ENCODE results near the gene EYA2.

EYA2 gene

DNA sequence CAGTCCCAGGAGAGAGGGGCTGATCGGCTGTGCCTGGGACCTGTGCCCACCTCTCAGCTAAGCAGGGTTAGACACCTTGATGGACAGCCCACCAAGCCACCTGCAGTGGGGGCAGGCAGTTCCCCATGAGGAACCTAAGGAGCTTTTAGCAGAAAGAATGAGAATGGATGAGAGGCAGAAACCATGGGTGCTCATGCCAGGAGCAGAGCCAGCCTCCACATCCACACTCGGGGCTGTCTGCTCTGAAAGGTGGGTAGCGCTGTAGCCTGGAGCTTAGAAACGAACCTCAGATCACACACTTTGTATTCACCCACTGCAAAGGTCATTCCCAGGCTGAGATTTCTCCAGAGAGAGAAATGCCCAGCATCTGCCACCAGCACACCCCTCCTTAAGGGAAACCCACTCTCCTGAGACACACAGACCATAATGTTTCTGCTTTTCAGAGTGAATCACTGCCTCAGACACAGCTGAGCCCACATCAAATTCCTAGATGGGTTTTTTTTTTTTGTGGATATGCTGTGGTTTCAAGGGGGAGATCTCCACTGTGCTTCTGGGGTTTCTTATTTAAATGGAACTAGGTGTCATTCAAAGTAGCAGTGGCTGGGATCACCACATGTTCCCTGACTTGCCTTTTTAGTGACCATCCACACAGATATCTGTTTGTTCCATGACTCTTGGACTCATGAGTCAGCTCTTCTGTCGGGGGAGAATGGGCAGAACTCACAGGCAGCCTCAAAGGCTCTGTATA is 218.9 kb downstream of the EYA2 start:
- no peak overlapping the region for H3K4me3 ChIP-seq (ENCODE audit: control insufficient read depth, low read depth, low read length)
- DNase-seq (ENCODE audit: low read depth), result no peak
- TF ChIP-seq, protein P1, sequence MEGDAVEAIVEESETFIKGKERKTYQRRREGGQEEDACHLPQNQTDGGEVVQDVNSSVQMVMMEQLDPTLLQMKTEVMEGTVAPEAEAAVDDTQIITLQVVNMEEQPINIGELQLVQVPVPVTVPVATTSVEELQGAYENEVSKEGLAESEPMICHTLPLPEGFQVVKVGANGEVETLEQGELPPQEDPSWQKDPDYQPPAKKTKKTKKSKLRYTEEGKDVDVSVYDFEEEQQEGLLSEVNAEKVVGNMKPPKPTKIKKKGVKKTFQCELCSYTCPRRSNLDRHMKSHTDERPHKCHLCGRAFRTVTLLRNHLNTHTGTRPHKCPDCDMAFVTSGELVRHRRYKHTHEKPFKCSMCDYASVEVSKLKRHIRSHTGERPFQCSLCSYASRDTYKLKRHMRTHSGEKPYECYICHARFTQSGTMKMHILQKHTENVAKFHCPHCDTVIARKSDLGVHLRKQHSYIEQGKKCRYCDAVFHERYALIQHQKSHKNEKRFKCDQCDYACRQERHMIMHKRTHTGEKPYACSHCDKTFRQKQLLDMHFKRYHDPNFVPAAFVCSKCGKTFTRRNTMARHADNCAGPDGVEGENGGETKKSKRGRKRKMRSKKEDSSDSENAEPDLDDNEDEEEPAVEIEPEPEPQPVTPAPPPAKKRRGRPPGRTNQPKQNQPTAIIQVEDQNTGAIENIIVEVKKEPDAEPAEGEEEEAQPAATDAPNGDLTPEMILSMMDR (IDR thresholded peaks at IDR 0.05; ENCODE audit: control insufficient read depth, insufficient read depth, low read depth, low read length, missing control alignments), result no peak

DNA sequence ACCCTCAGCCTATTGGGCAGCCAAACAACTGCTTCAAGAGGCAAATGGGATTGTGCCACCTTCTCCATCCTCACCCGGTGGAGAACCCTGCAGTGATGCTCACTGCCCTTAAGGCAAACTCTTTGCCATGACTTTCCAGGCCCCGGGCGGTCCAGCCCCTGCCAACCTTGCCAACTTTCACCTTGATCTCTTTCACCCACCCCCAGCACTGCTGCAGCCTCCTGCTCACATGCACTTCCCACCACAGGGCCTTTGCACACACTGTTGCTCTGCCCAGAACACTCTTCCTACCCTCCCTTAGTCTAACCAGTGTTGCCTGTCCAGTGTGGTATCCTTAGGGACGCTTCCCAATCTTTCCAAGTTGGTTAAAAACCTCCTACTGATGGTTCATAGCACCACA is 221.1 kb downstream of the EYA2 start:
- no peak for DNase-seq (ENCODE audit: low read depth)
- TF ChIP-seq, protein P1 (IDR thresholded peaks at IDR 0.05; ENCODE audit: control insufficient read depth, insufficient read depth, low read depth, low read length, missing control alignments), result no peak
- H3K4me3 ChIP-seq (ENCODE audit: control insufficient read depth, low read depth, low read length), result no peak overlapping the region

DNA sequence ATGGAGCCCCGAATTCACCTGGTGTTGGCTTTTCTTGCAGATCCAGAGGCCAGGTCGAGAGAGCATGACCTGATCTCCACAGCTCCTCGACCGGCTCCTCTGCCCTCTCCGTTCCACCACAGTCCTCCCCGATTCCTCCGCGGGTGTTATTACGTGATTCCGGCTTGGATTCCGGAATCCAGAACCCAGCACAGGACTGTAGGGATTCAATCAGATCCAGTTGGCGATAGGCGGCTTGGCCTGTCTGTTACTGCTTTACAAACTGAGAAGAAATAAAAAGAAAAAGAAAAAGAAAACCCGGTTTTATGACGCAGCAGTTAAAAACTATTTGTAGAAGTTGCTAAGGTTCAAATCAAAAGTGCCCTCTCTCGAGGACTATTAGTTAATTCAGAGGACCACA is 222.7 kb downstream of the EYA2 start:
- TF ChIP-seq, protein P1 (IDR thresholded peaks at IDR 0.05; ENCODE audit: control insufficient read depth, insufficient read depth, low read depth, low read length, missing control alignments), result no peak
- no peak for DNase-seq (ENCODE audit: low read depth)
- H3K4me3 ChIP-seq (ENCODE audit: control insufficient read depth, low read depth, low read length), result no peak overlapping the region

DNA sequence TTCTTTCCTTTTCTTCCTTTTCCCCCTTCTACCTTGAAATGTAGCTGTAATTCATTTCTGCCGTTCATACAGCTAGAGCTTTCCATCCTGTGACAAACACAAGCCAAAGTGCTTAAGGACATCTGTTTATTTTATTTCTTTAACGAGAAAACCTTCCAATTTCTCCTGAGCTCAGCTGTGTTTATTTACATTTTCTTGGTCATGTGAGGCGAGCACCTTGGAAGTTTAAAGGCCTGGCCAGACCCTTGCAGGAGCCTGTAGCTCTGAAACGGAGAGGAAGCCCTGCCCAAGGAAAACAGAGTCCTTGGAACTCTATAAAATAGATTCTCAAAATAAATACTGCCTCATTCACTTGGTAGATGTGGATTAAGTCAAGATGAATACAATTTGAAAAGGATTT is 223.1 kb downstream of the EYA2 start:
- TF ChIP-seq, protein P1 (IDR thresholded peaks at IDR 0.05; ENCODE audit: control insufficient read depth, insufficient read depth, low read depth, low read length, missing control alignments), result no peak
- DNase-seq (ENCODE audit: low read depth), result no peak

DNA sequence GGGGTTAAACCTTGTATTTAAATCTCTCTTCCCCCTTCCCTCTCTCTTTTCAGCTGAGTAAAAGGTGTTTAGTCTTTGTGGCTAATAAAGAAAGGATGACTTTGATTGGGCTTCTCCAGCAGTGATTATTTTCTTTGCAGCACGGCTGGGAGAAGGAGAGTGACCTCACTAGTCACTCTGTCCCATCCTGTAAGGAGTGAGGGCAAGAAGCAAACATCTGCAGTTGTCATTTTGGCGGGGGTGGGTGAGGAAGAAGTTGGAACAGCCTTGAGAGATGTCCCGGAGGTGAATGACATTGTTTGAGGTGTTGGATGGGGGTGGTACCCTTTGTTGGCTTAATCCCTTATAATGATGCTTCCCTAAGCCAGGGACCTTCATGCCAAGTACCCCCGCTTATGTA is 223.6 kb downstream of the EYA2 start:
- TF ChIP-seq, protein P1 (IDR thresholded peaks at IDR 0.05; ENCODE audit: control insufficient read depth, insufficient read depth, low read depth, low read length, missing control alignments), result no peak
- no peak for DNase-seq (ENCODE audit: low read depth)
- no peak overlapping the region for H3K4me3 ChIP-seq (ENCODE audit: control insufficient read depth, low read depth, low read length)

More for the DNA sequence above, 223.1 kb downstream of the EYA2 start:
- H3K4me3 ChIP-seq (ENCODE audit: control insufficient read depth, low read depth, low read length), result no peak overlapping the region

DNA sequence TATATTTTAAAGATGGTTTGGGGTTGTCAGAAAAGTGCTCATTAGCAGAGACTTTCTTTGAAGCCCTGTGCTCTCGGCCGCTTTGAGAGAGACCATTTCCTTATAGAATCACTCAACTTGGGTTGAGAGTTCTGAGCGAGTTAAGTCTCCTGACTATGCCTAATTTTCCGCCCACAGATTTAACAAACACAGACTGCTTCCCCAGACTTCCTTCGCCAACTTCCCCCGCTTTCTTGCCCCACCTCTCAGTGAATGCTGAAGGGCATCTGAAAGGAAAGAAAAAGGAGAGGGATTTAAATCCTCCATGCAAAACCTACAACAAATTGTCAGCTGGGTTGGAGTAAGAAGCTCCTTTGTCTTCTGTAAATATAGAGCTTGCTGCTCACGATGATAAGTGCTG is 224.0 kb downstream of the EYA2 start:
- H3K4me3 ChIP-seq (ENCODE audit: control insufficient read depth, low read depth, low read length), result no peak overlapping the region
- TF ChIP-seq, protein P1 (IDR thresholded peaks at IDR 0.05; ENCODE audit: control insufficient read depth, insufficient read depth, low read depth, low read length, missing control alignments), result no peak
- no peak for DNase-seq (ENCODE audit: low read depth)
